Cardiac muscle cell (in vitro differentiated cells and primary cell): Measurements from ENCODE around the gene CASR. TPM values are rescaled to one million over a fixed set of nuclear protein-coding genes. Genes with fewer than 3 reads are reported as not detected.
A peak's percentile ranks its signal among the peaks of the same experiment; 100 is the strongest.
"Not testable (repeated sequence)": the region's sequence is repeated elsewhere in the genome, so short reads cannot be mapped to it uniquely, and the experiment has no call there.

Source experiments
- DNase-seq, 2 donors: peaks; one replicate each; pipeline versions ENCODE4 v3.0.0 to v3.0.0-alpha.2; 2010 to 2017; ENCODE audit warnings: low read depth in 1 of 2, low spot score in 1 of 2
- H3K27ac ChIP-seq: fragments of 200-600 bp; sonication (generic); 2 replicates; pipeline ENCODE4 v1.5.1; 2016
- H3K27me3 ChIP-seq: fragments of 200-600 bp; sonication (generic); 2 replicates; pipeline ENCODE4 v1.6.0; 2016; ENCODE audit warnings: control low read depth
- H3K36me3 ChIP-seq: fragments of 200-600 bp; sonication (generic); 2 replicates; pipeline ENCODE4 v1.5.1; 2016; ENCODE audit warnings: control low read depth
- H3K4me1 ChIP-seq: fragments of 200-600 bp; sonication (generic); 2 replicates; pipeline ENCODE4 v1.8.1; 2017; ENCODE audit warnings: low read depth, mild to moderate bottlenecking, mixed run types
- H3K4me3 ChIP-seq: fragments of 200-600 bp; sonication (generic); 2 replicates; pipeline ENCODE4 v1.5.1; 2016; ENCODE audit warnings: mild to moderate bottlenecking
- H3K9me3 ChIP-seq: fragments of 200-600 bp; sonication (generic); 2 replicates; pipeline ENCODE4 v1.5.1; 2017; ENCODE audit warnings: low read depth, mild to moderate bottlenecking, control low read depth
- polyA plus RNA-seq: library from polyadenylated mRNA; unstranded; fragments of >200 nt; fragmentation: Nextera tagmentation; extraction: Ambion mirVana; gene quantifications from 2 replicates; pipeline ENCODE4 v1.2.1, GENCODE V29; 2016
- total RNA-seq: library from RNA; depleted of rRNA; stranded (reverse); fragments of >200 nt; gene quantifications from 2 replicates; pipeline ENCODE4 v1.2.3, GENCODE V29; 2016
- TF ChIP-seq, protein P1 (sequence below): IDR thresholded peaks from 2 replicates; pipeline ENCODE4 v1.5.1; 2012; ENCODE audit warnings: low read depth, mild to moderate bottlenecking, low read length

The CASR gene
- total and polyA plus RNA-seq, 2 experiments from 2014 or later, result 0.06 TPM; not detected in 1

DNA sequence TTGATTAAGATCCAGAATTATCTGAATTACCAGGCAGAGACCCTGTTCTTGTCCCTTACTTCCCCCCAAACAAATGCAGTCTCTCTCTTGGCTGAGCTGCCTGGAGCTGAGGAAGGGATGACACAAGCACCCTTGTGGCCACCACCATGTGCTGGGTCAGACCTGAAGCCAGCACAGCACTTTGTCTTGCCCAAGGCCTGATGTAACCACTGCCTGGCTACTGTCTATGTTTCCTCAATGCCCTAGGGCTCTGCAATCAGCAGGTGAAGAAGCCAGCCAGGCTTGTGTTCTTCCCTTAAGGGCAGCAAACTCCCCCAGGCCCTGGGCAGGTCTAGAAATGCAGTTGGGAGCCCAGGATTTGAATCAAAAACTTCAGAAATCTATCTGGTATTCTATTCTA is 15.8 kb upstream of the CASR start:
- DNase-seq, result no peak
- TF ChIP-seq, protein P1, sequence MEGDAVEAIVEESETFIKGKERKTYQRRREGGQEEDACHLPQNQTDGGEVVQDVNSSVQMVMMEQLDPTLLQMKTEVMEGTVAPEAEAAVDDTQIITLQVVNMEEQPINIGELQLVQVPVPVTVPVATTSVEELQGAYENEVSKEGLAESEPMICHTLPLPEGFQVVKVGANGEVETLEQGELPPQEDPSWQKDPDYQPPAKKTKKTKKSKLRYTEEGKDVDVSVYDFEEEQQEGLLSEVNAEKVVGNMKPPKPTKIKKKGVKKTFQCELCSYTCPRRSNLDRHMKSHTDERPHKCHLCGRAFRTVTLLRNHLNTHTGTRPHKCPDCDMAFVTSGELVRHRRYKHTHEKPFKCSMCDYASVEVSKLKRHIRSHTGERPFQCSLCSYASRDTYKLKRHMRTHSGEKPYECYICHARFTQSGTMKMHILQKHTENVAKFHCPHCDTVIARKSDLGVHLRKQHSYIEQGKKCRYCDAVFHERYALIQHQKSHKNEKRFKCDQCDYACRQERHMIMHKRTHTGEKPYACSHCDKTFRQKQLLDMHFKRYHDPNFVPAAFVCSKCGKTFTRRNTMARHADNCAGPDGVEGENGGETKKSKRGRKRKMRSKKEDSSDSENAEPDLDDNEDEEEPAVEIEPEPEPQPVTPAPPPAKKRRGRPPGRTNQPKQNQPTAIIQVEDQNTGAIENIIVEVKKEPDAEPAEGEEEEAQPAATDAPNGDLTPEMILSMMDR, result no peak
- no peaks in the 10 kb centered on the region for H3K36me3 ChIP-seq
- no peaks in the 10 kb centered on the region for H3K9me3 ChIP-seq
- H3K4me3 ChIP-seq, result no peak overlapping the region
- H3K27me3 ChIP-seq, result no peaks in the 10 kb centered on the region
- H3K4me1 ChIP-seq, result no peaks in the 10 kb centered on the region
- H3K27ac ChIP-seq, result no peak overlapping the region

DNA sequence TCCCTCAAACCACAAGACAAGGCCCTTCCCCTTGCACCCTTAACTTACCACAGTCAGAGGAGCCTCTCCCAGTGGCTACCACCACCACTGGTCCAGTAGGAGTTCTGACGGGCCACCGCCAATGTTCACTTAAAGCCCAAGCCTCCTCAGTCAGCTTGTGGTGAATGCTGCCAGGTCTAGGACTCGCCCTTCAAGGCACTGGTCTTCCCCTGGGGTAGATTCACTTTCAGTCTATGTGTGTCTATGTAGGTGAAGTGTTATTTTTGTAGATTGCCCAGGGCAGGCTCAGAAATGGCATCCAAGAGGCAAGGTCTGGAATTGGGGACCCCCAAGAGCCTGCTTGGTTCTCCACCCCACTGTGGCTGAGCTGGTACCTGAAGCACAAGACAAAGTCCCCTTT is 15.4 kb upstream of the CASR start:
- Histone ChIP-seq H3K4me3 (no peak overlapping the region), H3K27me3 (no peaks in the 10 kb centered on the region), H3K36me3 (no peaks in the 10 kb centered on the region), H3K9me3 (no peaks in the 10 kb centered on the region), H3K27ac (no peak overlapping the region), H3K4me1 (no peaks in the 10 kb centered on the region)
- TF ChIP-seq, protein P1, result no peak
- DNase-seq, result no peak

DNA sequence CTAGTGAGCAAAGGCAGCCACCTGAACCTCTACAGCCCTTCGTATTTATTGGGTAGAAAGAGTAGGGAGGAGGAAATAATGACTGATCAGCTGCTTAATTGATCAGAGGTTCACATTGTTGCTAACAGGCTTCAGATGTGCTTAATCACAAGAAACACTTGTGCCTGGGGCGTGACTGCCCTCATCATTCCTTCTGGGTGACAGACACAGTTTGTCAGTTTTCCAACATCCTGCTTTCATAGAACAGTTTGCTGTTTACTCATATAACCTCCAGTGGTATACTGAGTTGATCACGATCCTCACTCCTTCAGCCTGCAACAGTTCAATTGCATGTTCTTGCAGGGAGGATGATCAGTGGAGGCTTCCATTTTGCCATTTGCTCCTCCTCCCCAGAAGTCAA is 13.6 kb upstream of the CASR start:
- Histone ChIP-seq H3K36me3 (no peaks in the 10 kb centered on the region), H3K4me1 (no peaks in the 10 kb centered on the region)

DNA sequence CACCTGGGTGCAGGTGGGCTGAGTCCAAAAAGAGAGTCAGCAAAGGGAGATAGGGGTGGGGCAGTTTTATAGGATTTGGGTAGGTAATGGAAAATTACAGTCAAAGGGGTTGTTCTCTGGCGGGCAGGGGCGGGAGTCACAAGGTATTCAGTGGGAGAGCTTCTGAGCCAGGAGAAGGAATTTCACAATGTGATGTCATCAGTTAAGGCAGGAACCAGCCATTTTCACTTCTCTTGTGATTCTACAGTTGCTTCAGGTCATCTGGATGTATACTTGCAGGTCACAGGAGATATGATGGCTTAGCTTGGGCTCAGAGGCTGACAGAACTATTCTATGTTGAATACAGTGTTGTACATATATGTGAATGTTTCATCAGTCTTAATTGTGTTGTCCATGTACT is 12.1 kb upstream of the CASR start:
- not testable (repeated sequence) for DNase-seq, H3K4me3 ChIP-seq, H3K4me1 ChIP-seq, H3K27me3 ChIP-seq, H3K36me3 ChIP-seq, H3K27ac ChIP-seq, H3K9me3 ChIP-seq

More for the DNA sequence above, 13.6 kb upstream of the CASR start:
- Histone ChIP-seq H3K27me3 (no peaks in the 10 kb centered on the region), H3K9me3 (no peaks in the 10 kb centered on the region), H3K4me3 (no peak overlapping the region), H3K27ac (no peak overlapping the region)
- TF ChIP-seq, protein P1, result no peak
- DNase-seq, result no peak

DNA sequence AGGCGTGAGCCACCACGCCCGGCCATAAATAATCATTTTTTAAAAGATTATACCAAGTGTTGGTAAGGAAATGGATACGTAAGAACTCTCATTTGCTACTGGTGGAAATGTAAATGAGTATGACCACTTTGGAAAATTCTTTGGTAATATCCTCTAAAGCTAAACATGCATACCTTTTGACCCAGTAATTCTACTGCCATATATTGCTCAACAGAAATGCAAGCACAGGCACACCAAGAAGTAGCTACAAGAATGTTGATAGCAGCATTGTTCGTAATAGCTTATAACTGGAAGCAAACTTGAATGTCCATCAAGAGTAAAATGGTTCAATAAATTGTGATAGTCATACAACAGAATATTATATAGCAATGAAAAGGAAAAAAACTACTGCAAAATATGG is 4.8 kb upstream of the CASR start:
- TF ChIP-seq, protein P1, result no peak
- DNase-seq, result no peak
- H3K27me3 ChIP-seq, result peaks cover 36% of the 10 kb centered on the region
- H3K4me3 ChIP-seq, result no peak overlapping the region
- no peaks in the 10 kb centered on the region for H3K36me3 ChIP-seq
- peaks cover 3% of the 10 kb centered on the region for H3K4me1 ChIP-seq
- H3K27ac ChIP-seq, result no peak overlapping the region
- no peaks in the 10 kb centered on the region for H3K9me3 ChIP-seq

DNA sequence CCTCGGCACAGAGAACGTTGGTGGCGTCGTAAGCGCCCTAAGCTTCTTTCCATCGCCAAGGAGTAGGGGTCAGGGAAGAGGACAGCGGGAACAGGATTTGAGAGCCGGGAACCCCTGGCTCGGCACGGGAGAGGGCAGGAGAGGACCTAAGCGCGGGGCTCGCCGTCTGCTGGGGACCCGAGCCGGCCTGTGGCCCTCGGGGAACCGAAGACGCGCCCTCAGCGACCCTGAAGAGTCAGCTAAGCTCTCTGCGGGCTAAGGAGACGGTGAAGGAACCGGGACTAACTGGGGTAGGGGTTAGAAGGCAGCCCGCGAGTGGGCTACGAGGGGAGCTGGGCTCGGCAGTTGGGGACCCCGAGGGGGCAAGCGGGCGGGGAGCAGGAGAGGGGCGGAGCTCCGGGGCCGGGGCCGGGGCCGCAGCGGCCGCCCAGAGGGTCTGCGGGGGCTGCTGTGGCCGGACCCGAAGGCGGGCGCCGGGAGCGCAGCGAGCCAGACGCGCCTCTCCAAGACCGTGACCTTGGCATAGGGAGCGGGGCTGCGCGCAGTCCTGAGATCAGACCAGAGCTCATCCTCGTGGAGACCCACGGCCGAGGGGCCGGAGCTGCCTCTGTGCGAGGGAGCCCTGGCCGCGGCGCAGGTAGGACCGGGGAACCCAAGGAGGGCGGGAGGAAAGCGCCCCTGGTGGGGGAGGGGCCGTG is 574 bp downstream of the CASR start:
- peaks cover 82% of the 10 kb centered on the region for H3K27me3 ChIP-seq

More for the DNA sequence above, 574 bp downstream of the CASR start:
- Histone ChIP-seq H3K36me3 (no peaks in the 10 kb centered on the region), H3K4me3 (peak overlapping the region; percentile 31), H3K27ac (no peak overlapping the region), H3K9me3 (no peaks in the 10 kb centered on the region), H3K4me1 (peaks cover 3% of the 10 kb centered on the region)
- DNase-seq, result peak in 1 of 2 donors; percentile 29
- TF ChIP-seq, protein P1, result no peak
